T-helper 2 cell (primary cell): ENCODE measurements around the gene TBRG4.

ENCODE experiments used
- DNase-seq, 5 experiments: peaks; one replicate each; pipeline versions ENCODE4 v3.0.0 to v3.0.0-alpha.2; 2012 to 2022

Gene TBRG4

DNA sequence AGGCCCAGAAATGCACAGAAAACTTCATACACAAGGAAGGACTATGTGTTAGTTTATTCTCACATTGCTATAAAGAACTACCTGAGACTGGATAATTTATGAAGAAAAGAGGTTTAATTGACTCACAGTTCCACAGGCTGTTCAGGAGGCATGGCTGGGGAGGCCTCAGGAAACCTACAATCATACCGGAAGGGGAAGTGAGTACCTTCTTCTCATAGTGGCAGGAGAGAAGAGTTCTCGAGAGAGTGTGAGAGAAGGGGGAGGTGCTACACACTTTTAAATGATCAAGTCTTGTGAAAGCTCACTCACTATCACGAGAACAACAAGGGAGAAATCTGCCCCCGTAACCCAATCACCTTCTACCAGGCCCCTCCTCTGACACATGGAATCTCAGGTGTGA, 29.3 kb upstream of the TBRG4 start:
- peak in 1 of 5 experiments; percentile 29 for DNase-seq

DNA sequence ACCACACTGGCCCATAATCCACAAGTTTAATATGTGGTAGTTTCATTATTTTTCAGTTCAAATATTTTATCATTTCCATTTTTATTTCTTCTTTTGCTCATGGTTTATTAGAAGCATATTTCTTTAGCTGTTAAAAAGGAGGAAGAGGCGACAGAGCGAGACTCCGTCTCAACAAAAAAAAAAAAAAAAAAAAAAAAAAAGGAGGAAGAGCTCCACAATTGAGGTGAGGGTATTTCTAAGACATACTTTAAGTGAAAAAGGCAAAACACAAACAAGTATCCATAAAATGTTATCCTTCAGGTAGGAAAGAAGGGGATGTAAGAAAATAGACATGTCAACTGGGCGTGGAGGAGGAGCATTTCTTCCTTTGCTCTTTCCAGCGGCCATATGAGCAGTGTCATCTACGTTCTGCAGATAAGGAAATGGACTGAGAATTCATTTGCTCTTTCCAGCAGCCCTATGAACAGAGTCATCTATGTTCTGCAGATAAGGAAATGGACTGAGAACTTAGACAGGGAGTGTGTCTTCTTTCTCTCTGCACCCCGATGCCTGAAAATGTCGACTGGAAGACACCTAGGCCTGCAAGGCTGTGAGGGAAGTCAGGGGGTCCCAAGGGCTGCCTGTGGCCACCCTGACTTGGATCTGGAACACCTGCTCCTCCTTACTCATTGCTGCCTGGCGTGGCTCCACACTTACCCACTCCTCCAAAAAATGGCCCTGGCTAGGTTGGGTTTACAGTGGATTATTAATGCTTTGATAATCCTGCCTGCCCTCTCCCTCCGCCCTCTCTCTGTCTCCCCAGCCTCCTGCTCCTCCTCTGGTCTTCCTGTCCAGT, 27.2 kb upstream of the TBRG4 start:
- DNase-seq = no peak

DNA sequence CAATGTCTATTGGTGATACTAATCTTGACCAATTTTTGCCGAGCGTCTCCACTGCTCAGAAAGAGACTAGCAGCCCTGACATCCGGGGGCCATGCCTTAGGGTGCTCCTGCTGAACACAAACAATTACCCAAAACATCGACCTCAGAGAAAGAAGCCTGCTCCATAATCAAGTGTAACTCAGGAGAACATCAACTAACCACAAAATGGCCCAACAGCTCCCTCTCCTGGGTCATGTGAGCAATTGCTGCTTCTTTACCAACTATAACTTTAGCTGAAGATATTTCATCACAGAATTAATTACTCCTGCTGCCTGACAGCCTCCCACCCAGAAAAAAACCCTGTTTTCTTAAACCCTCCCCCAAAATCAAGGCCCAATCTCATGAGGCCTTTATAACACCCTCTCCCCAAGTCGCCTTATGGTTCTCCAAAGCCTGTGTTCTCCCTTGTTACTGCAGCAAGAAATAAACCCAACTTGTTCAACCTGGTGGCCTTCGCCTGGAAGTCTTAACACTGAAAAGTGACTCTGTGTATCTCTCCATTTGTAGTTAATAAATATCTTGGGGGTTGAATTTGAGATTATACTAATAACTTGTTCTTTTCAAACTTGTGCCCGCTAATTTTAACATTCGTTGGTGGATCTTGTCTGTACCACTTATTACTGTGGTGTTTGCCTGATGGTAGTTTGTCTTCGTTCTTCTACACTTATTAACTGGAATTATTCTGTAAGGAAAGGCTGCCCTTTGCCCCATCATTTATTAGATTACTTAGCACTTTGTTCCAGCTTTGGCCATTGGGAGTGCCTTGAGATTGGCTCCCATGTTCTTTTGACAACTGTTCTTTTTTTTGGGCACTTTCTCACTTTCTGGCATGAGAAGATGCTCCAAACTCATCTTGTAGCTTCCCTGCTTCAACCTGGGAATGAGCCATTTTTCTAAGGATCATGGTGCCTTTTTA, 24.9 kb upstream of the TBRG4 start:
- peak in 4 of 5 experiments; percentile 32 to 80 (median 52) for DNase-seq

DNA sequence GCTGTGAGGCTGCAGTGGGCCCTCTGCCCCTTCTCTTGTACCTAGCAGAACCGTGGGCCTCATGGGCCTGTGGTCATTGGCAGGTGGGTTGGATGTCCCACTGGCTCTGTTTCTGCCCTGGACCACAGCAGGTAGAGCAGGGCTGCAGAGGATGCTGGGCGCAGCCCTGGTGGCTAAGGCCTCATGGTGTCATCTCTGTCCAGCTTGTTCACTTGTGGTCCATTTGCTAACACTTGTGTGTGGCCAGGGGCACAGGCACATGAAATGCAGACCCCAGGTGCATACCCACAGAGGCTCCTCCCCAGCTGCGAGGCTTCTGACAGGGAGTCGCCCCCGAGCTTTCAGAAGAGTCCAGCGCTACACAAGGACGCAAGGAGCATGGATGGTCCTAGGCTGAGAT, 22.4 kb upstream of the TBRG4 start:
- no peak for DNase-seq

DNA sequence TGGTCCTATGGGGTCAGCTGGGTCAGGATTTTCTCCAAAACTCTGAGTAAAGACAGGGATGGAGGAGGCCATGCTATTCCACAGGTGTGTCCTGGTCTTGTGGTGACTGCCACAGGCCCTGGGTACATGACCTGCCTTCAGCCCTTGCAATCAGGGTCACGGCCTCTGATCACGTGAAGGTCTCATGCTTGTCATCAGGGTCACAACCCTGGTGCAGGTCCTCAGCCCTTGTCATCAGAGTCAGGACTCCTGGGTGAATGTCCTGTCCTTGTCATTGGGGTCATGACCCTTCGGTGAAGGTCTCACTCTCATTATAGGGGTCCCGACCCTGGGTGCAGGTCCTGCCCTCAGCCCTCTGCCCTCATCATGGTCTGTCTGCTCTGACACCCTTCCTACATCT, 21.9 kb upstream of the TBRG4 start:
- no peak for DNase-seq

DNA sequence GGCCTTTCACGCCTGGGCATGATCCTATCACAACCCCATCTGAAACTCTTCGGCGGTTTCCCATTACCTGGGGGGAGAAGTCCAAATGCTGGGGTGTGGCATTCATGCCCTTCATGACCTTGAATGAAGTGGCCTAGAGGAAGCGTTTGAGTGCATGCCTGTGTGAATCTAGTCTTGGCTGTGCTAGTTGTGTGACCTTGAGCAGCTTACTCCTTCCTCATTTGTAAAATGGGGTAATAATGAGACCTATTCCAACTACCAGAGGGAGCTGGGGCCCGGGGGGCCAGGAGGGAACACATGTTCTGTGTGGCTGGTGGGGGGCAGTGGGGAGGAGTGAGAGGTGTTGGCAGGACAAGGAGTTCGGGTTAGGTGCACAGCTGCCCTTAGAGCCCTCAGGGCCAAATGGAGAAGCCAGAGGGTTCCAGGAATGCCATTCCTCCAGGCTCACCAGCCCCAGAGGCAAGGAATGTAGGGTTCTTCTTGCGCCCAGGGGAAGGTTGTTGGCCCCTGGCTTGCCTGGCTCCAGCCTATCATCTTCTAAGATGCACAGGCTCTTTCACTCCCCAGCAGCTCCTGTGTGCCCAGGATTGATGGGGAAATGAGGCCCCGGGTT, 21.3 kb upstream of the TBRG4 start:
- DNase-seq = no peak

DNA sequence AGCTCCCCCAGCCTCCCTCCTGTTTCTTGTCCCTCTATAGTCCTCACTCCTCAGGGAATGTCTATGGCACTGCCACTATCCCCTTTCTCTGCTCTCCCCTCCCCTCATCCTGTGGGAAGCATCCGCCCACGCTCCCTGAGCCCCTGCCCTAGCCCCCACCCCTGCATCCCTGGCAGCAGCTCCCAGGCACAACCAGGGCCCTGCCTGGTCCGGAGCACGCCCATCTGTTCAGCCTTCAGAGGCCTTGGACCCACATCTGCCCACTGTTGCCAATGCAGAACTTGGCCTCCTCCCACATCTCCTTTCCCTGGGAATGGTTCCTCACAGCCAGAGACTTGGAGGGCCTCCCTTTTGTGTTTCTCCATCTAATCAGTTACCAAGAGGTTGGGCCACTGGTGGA, 20.4 kb upstream of the TBRG4 start:
- no peak for DNase-seq

DNA sequence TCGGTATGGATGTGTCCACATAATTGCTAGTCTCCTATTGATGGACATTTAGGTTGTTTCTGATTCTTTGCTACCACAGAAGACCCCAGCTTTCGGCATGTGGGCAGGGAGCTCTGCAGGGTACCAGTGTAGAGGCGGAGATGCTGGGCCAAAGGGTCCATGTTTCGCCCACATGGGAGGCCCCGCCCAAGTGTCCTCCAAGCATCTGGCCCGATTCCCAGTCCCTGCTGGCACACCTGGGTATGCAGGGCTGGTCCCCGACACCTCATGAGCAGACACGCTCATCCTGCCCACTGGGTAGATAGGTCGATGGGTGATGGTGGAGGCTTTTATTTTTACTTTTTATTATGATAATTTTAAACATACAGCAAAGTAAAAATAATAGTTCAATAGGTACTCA, 19.4 kb upstream of the TBRG4 start:
- no peak for DNase-seq

DNA sequence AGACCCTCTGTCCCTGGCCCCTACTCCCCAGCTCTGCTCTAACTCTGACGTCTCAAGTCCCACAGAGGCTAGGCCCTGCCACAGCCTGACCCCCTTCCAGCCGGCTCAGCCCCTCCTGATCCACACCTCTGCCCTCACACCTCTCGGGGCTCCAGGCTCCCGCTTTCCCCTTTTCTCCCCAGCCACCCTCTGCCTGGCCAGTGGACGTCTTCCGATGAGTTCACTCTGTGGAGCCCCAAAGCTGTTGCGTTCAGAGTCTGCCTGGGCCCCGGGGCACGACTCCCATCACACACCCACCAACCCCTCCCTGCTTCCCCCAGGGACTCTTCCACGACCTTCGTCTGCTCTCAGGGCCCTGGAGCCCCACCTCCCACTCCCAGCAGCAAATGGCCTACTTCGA, 18.4 kb upstream of the TBRG4 start:
- DNase-seq = no peak

DNA sequence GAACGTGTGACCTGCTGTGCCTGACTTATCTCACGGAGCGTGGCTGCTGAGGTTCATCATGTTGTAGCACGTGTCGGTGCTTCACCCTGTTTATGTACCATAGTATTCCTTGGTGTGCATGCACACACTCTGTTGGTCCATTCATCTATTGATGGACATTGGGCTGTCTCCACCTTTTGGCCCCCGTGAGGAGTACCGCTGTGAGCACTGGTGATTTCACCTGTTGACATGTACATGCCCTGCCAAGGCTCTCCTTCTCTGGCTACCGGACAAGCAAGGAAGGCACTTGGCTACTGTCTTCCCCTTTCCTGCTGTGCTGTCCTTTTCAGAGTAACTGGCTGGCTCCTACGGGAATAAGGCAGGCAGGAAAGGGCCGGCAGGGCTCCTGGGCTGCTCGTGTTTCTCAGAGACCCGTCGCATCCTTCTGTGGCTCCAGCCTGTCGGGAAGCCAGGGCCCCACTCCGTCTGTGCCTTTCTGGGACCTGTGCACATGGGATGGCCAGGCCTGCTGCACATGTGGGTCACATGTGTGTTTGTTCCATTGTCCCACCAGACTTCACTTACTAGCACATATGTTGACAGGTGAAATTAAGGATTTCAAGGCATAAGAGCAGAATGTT, 17.8 kb upstream of the TBRG4 start:
- DNase-seq = no peak

DNA sequence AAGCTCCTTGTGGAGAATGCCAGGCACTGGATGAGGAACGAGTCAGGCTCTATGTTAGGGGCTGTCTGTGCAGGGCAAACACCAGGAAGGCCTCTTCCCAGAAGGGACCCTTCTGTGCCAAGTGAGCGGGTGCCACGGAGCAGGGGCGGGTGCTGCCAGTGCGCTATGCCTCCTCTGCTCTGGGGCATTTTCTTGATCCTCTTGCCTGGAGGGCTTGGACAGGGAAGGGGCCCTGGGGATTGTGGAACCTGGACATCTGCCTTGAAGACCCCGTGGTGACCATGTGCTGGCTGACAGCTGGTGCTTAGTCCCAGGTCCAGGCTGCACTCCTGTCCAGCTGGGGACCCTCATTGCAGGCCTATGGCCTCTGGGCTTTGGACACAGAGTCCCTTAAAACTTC, 15.4 kb upstream of the TBRG4 start:
- DNase-seq = no peak

DNA sequence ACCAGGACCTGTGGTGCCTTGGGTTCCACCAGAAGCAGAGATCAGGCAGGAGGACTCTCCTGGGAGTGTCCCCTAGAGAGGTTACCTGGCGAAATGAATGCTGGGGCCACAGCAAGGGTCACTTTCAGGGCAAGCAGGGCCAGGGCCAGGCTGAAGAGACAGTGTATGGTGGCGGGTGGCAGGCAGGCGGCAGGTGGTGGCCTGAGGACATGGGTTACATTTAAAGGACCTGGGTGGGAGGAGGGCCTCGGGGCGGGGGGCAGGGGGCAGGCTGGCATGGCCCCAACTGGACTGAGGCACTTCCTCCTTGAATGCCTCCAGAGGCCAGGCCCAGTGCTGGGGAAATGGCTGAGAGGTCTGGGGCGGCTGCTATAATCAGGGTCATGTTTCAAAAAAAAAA, 14.7 kb upstream of the TBRG4 start:
- no peak for DNase-seq

DNA sequence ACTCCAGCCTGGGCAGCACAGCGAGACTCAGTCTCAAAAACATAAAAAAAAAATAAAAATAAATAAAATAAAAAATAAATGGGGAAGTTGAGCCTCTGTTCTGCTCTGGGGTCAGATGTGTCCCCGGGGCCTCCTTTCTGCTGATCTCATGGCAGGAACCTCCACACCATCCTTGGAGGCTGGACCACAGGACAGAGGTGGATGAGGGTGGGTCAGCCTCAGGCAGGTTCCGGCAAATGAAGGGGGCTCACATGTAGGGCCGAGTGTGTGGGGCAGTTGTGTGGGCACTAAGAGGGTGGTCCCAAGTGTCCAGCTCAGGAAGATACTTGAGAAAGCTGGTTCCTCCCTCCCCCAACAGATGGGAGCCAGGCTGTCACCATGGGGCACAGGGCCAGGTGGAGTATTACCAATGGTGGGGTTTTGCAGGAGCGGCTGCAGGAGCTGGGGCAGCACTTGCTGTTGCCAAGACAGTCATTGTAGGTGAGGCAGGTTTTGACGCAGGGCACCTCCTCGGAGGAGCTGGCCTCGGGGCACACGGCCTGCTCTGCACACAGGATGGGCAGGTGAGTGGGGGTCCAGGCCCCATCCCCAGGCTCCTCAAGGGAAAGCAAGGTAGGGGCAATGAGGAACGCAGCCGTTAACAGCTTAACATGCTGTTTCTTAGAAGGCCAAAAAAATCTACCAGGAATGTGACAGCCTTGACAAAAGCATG, 13.9 kb upstream of the TBRG4 start:
- no peak for DNase-seq

DNA sequence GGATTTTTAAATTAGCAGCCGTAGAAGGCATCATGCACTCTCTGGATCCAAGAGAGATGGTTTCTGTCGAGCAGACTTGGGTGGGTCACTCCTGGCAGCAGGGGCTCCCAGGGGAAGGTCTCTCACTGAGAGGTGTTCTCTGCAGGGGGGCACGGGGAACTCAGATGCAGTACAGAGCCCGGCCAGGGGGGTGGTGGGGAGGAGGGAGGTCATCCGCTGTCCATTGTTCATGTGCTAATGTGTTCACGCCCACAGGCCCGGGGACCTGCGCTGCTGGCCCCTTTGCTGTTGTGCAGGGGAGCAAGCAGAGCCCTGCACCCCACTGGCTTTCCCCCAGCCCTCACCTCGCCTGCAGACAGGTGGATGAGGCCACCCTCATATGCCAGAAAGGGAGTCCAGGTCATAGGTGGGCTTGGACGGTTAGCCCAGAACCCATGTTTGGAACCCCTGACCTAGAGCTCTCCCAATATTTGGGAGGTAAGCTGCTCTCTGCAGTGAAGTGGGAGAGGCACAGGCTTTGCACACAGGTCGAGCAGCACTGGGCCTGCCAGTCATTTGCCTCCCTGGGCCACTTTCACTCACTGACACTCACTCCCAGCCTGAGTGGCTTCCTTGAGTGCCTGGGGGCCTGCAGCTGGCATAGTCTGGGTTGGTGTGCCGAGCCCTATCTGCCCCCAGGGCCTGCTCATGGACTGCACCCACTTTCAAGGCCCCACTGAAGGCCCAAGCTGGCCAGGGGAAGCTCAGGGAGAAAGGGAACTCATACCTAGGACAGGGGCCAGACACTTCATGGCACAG, 12.6 kb upstream of the TBRG4 start:
- DNase-seq = no peak

DNA sequence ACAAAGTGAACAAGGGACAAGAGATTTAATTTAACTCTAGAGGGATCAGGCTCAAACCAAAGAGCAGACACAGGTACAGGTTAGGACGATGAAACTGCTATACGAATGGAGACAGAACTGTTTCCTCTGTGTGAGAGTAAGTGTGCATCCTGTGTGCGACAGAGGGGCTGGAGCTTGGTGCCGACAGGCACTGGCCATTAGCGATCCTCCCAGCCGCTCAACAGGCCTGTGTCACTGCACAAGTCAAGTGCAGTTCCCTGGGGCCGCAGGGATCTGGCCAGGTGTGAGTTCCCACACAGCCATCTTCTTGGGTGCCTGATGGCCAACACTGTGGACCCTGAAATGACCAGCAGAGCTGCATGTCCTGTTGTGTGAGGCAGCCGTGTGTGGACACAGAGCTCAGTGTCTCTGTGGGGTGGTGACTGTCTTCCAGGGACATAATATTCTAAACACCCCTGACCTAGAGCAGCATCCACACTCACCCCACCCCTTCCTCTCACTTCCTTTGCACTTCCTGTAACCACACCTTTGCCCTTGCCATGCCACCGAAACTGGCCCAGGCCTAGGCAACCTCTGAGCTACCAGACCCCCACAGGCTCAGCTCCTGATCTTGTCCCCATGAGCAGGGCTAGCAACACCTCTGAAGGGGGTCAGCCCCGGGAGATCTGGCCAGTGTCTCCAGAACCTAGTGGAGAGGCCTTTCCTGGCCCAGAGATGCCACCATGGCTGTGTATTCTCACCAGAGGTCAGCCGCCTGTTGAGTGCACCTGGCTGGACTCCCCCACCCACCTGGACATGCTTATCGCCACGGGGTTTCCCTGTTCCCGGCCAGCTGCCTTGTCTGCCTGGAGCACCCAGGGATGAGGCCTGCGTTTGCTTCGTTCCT, 11.7 kb upstream of the TBRG4 start:
- peak in 2 of 5 experiments; percentile 23 to 58 for DNase-seq

DNA sequence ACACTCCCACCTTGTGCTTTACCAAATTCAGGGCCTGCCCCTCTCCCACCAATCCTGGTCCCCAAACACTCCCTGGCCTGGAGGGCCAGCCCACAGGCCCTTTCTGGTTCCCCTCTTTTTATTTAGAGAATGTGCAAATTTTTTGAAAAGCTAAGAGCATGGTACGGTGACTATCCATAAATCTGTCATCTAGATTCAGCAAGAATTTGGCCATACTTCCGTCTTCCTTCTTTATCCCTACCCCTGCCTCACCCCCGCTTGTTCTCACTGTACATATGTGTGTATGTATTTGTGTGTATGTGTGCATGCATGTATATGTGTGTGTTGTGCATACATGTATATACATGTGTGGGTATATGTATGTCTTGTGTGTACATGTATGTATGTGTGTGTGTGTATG, 8.1 kb upstream of the TBRG4 start:
- DNase-seq = no peak

DNA sequence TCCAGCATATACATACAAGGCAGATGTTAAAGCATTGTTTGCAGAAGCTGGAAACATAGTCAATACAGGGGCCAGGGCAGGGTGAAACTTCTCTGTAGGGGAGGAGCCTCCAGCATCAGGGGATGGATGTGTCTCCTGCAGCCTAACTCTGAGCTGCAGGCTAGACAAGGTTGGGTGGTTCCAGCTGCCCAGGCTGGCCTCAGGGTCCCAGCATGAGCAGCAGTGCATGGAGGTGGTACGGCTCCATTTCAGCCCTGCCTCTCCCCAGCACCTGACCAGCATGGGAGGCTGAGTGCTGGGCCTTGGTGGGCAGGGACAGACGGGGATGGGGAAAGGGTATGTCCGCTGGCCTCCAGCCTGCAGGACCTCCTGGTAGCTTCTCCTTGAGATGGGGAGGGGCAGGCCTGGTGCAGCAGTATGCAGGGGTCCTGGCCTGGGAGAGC, 7.4 kb upstream of the TBRG4 start:
- DNase-seq = no peak

DNA sequence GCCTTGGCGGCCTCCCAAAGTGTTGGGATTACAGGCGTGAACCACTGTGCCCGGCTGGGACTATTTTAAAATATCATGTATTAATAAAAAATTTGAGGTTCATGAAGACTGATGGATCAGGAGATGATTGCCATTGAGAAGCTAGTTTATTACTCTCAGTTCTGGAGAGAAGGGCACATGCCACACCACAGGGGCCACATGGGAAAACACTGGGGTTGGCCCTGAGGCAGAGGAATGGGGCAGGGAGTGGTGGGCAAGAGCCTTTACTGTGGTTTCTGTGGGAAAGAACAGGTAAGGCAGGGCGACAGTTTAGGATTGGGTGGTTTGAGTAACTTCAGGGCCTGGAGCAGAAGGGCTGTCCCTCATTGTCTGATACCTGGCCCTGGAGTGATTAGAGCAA, 6.8 kb upstream of the TBRG4 start:
- DNase-seq = no peak

DNA sequence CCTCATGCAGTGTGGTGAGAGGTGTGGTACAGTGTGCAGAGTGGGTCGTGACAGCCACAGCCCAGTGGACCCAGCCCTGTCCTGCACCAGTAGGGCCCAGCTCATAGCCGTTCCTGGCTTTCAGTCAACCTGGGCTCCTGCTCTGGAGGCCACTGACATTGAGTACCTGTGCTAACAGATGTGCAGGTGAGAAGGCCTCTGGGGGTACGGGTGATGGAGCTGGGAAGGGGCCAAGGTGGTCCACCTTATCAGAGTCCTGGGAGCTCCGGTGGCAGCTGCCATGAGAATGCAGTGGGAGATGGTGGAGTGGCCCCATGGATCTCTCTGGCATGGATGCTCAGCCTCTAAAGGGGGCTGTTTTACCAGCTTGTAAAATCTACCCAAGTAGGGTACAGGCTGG, 6.1 kb upstream of the TBRG4 start:
- no peak for DNase-seq

DNA sequence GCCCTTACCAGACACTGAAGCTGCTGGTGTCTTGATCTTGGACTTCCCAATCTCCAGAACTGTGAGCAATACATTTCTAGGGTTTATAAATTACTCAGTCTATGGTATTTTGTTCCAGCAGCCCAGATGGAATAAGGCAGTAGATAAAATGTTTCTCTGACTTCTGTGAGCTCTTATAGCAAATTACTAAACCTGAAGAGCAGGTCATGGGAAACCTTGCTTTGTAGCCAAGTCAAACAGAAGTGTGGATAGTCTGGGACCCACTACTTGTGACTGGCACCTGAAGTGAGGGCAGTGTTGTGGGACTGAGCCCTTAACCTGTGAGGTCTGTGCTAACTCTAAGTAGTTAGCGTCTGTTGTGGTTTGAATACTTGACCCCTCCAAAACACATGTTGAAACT, 4.6 kb upstream of the TBRG4 start:
- DNase-seq = no peak
